Natural killer cell (primary cell): ENCODE measurements around the gene ESYT3. TPM values are rescaled to one million over a fixed set of nuclear protein-coding genes. Genes with fewer than 3 reads are reported as not detected.
"Not testable (repeated sequence)": the region's sequence is repeated elsewhere in the genome, so short reads cannot be mapped to it uniquely, and the experiment has no call there.

Experiments used
- ATAC-seq, 3 donors: fragments of 150-1000 bp in 2 of 3; fragments of 200-7000 bp in 1 of 3; cut with Tn5 transposase; 1 replicate in 1 of 3; 2 replicates in 2 of 3; pipeline ENCODE4 v1.10.0; 2021; ENCODE audit warnings: mild to moderate bottlenecking in 2 of 3, moderate library complexity in 2 of 3
- DNase-seq, 2 donors: peaks; one replicate each; pipeline versions ENCODE4 v3.0.0 to v3.0.0-alpha.2; 2013 to 2021; ENCODE audit warnings: mixed read lengths in 1 of 2
- H3K27ac ChIP-seq: one replicate; pipeline ENCODE4 v1.5.1; 2013; ENCODE audit warnings: mild to moderate bottlenecking, low read length
- H3K27me3 ChIP-seq: one replicate; pipeline ENCODE4 v1.6.1; 2013; ENCODE audit warnings: low read length; ENCODE audit not compliant: control insufficient read depth, insufficient read depth
- H3K36me3 ChIP-seq: one replicate; pipeline ENCODE4 v1.6.1; 2013; ENCODE audit warnings: low read length; ENCODE audit not compliant: control insufficient read depth, insufficient read depth
- H3K4me1 ChIP-seq: one replicate; pipeline ENCODE4 v1.6.1; 2013; ENCODE audit warnings: low read length; ENCODE audit not compliant: control insufficient read depth, insufficient read depth
- H3K4me3 ChIP-seq: one replicate; pipeline ENCODE4 v1.5.1; 2013; ENCODE audit warnings: low read length
- H3K9me3 ChIP-seq: one replicate; pipeline ENCODE4 v1.6.1; 2013; ENCODE audit warnings: low read length; ENCODE audit not compliant: control insufficient read depth, insufficient read depth
- H3K27ac Mint-ChIP-seq, 2 donors: one replicate each; pipeline ENCODE4 v1.8.0; 2022; ENCODE audit warnings: mild to moderate bottlenecking in 2 of 2, mixed read lengths in 2 of 2, moderate library complexity in 1 of 2
- H3K27me3 Mint-ChIP-seq, 2 donors: one replicate each; pipeline ENCODE4 v1.8.0; 2022; ENCODE audit warnings: low read depth in 2 of 2, mixed read lengths in 2 of 2
- H3K36me3 Mint-ChIP-seq: one replicate; pipeline ENCODE4 v1.8.0; 2022; ENCODE audit warnings: mixed read lengths
- H3K4me1 Mint-ChIP-seq, 2 donors: one replicate each; pipeline ENCODE4 v1.8.0; 2022; ENCODE audit warnings: mixed read lengths in 2 of 2
- H3K4me3 Mint-ChIP-seq: one replicate; pipeline ENCODE4 v1.8.0; 2022; ENCODE audit warnings: mild to moderate bottlenecking, moderate library complexity, mixed read lengths
- H3K9me3 Mint-ChIP-seq, 2 donors: one replicate each; pipeline ENCODE4 v1.8.0; 2022; ENCODE audit warnings: mixed read lengths in 2 of 2
- CTCF ChIP-seq: fragments of 200-600 bp; IDR thresholded peaks from one replicate; pipeline ENCODE4 v1.8.0; 2022; ENCODE audit warnings: antibody characterized with exemption
- WGBS: methylation state at CpG from one replicate; pipeline ENCODE4 v1.1.7; 2013; ENCODE audit warnings: missing lambda C conversion rate; ENCODE audit not compliant: insufficient coverage; 5-methylcytosine and 5-hydroxymethylcytosine counted together
- intact Hi-C: fragments of 100-400 bp; cut with micrococcal nuclease; formaldehyde crosslinking; loops from one replicate; pipeline ENCODE4 v1.14.2; 2022
- total RNA-seq, 4 donors: library from RNA; stranded (reverse); fragments of 120-200 nt in 1 of 4; gene quantifications; one replicate each; pipeline versions ENCODE4 v1.2.3 to v1.2.4, GENCODE V29; 2013 to 2022

ESYT3 gene
- total RNA-seq, 3 donors from 2014 or later (not counting 1 experiment from before 2014, with no cell fraction given): not detected

- Histone ChIP-seq H3K27me3 (no peaks in the 10 kb centered on the region), H3K36me3 (no peaks in the 10 kb centered on the region), H3K27ac (no peak overlapping the region), H3K4me1 (no peaks in the 10 kb centered on the region), H3K4me3 (no peak overlapping the region), H3K9me3 (no peaks in the 10 kb centered on the region)
- H3K27me3 Mint-ChIP-seq: no peaks in the 10 kb centered on the region
- no peaks in the 10 kb centered on the region for H3K4me1 Mint-ChIP-seq
- DNase-seq: no peak
- no peak overlapping the region for H3K4me3 Mint-ChIP-seq
- H3K9me3 Mint-ChIP-seq: no peaks in the 10 kb centered on the region
- intact Hi-C loops: no loop called here
- no peak overlapping the region for H3K27ac Mint-ChIP-seq
- no peaks in the 10 kb centered on the region for H3K36me3 Mint-ChIP-seq
- no peak for TF ChIP-seq CTCF
- no peak for ATAC-seq
These were observed 42.7 kb downstream of the ESYT3 start for GRCh38 chr3:138477120-138477519.

DNA sequence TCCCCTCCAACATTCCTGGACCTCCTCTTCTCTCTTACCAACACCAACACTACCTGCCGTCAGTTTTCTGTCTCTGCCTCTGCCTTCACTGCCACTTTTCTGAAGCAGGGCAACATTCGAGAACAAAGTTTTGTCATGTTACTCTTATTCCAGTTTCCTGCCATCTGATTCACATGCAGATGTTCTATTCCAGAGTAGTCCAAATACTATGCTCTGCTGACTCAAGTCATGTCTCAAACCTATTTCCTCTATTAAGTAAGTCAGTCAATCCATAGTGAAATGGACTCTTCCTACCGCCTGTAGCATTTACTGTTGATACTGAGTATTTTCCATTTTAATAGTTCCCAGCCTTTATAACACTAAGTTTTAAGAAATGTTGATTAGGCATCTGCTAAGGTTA lies 43.4 kb downstream of the ESYT3 start:
- Mint-ChIP-seq H3K36me3 (no peaks in the 10 kb centered on the region), H3K27me3 (no peaks in the 10 kb centered on the region), H3K27ac (no peak overlapping the region), H3K4me3 (no peak overlapping the region), H3K9me3 (no peaks in the 10 kb centered on the region), H3K4me1 (no peaks in the 10 kb centered on the region)
- Histone ChIP-seq H3K4me1 (no peaks in the 10 kb centered on the region), H3K36me3 (no peaks in the 10 kb centered on the region), H3K9me3 (no peaks in the 10 kb centered on the region), H3K4me3 (no peak overlapping the region), H3K27ac (no peak overlapping the region), H3K27me3 (no peaks in the 10 kb centered on the region)
- whole genome bisulfite sequencing: 91% methylated on average over 2 of the region's 3 CpGs
- ATAC-seq (no peak), DNase-seq (no peak)
- intact Hi-C loops: no loop called here
- TF ChIP-seq CTCF: no peak

- no peaks in the 10 kb centered on the region for H3K27me3 Mint-ChIP-seq
- H3K27ac Mint-ChIP-seq: no peak overlapping the region
- no peaks in the 10 kb centered on the region for H3K36me3 ChIP-seq
- no peak overlapping the region for H3K27ac ChIP-seq
- H3K4me1 Mint-ChIP-seq: no peaks in the 10 kb centered on the region
- H3K9me3 Mint-ChIP-seq: no peaks in the 10 kb centered on the region
- WGBS: 41% methylated on average over 4 of the region's 4 CpGs
- peak; percentile 44 for TF ChIP-seq CTCF
- H3K4me3 ChIP-seq: no peak overlapping the region
- intact Hi-C loops: loop anchor here (1.0 kb wide), 1 partner anchor 444 kb away; no protein-coding TSS in a partner anchor
- H3K27me3 ChIP-seq: no peaks in the 10 kb centered on the region
- no peaks in the 10 kb centered on the region for H3K4me1 ChIP-seq
- H3K4me3 Mint-ChIP-seq: no peak overlapping the region
- no peak for ATAC-seq
- no peaks in the 10 kb centered on the region for H3K36me3 Mint-ChIP-seq
- DNase-seq: peak in 1 of 2 donors; percentile 40
- H3K9me3 ChIP-seq: no peaks in the 10 kb centered on the region
These were observed 45.0 kb downstream of the ESYT3 start for GRCh38 chr3:138479438-138479863.

DNA sequence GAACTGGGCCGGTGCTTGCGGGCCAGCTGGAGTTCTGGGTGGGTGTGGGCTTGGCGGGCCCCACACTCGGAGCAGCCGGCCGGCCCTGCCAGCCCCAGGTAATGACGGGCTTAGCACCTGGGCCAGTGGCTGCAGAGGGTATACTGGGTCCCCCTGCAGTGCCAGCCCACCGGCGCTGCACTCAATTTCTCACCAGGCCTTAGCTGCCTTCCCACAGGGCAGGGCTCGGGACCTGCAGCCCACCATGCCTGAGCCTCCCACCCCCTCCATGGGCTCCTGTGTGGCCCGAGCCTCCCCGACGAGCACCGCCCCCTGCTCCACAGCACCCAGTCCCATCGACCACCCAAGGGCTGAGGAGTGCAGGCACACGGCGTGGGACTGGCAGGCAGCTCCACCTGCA lies 50.3 kb downstream of the ESYT3 start:
- H3K9me3 Mint-ChIP-seq: peaks cover 13 to 24% of the 10 kb centered on the region in 2 donors
- H3K4me1 Mint-ChIP-seq, H3K4me3 ChIP-seq, H3K27me3 Mint-ChIP-seq, DNase-seq, H3K36me3 ChIP-seq, H3K27ac Mint-ChIP-seq, H3K27ac ChIP-seq, H3K27me3 ChIP-seq, H3K4me1 ChIP-seq, ATAC-seq, H3K4me3 Mint-ChIP-seq, intact Hi-C loops: not testable (repeated sequence)
- 97% methylated on average over 16 of the region's 17 CpGs for whole genome bisulfite sequencing
- peaks cover 14% of the 10 kb centered on the region for H3K9me3 ChIP-seq
- H3K36me3 Mint-ChIP-seq: peaks cover 31% of the 10 kb centered on the region

- H3K27me3 ChIP-seq, intact Hi-C loops, H3K27ac Mint-ChIP-seq, ATAC-seq, H3K4me3 Mint-ChIP-seq, H3K27me3 Mint-ChIP-seq, H3K4me1 Mint-ChIP-seq, H3K4me3 ChIP-seq, DNase-seq, H3K36me3 ChIP-seq, H3K27ac ChIP-seq, H3K4me1 ChIP-seq: not testable (repeated sequence)
- peaks cover 14% of the 10 kb centered on the region for H3K9me3 ChIP-seq
- Mint-ChIP-seq H3K36me3 (peaks cover 36% of the 10 kb centered on the region), H3K9me3 (peaks cover 14 to 29% of the 10 kb centered on the region in 2 donors)
- WGBS: 97% methylated on average over 4 of the region's 6 CpGs
These were observed 52.2 kb downstream of the ESYT3 start for GRCh38 chr3:138486580-138486979.
